AG20443 (cell line): Measurements from ENCODE around the gene TBC1D4.
"Not testable (repeated sequence)": the region's sequence is repeated elsewhere in the genome, so short reads cannot be mapped to it uniquely, and the experiment has no call there.

ENCODE experiments used
- DNase-seq: peaks from one replicate; pipeline ENCODE4 v3.0.0; 2012; ENCODE audit warnings: low spot score, mixed read lengths

Gene TBC1D4

DNA sequence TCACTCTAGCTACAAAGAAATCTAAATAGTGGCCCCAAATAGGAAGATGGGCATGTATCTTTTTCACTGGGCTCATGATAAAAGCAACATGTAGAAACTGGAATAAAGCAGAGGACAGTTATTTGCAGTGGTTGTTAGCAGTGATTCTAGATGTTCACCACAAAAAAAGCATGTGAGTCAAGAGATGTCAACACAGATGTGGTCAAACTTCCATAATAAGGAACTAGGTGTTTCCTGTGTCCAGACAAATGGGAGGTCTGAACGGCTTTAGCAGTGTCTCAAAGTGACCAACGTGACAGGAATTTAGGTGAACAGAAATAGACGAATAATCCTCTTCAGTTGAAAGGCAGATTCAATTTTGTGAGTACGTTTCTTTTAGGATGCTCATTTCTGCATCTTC lies 162.7 kb downstream of the TBC1D4 start:
- no peak for DNase-seq

GRCh38 chr13:75318138-75318833 lies 163.7 kb downstream of the TBC1D4 start:
- no peak for DNase-seq

DNA sequence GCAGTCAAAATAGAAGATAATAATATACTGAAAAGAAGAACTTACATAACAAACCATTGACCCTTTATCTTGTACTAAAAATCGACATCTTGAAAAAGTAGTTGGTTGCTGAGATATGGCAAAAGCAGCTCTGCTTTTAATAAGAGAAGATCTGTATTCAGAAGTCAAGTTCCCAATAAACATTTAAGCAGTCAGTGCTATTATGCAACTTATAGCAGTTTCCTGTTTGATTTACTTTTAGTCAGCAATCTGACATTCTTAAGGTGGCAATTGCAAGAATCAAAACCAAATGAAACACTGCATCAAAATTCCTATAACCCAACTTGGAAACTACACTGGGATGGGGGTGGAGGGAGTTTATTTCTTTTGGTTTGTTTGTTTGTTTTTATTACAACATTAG lies 165.5 kb downstream of the TBC1D4 start:
- no peak for DNase-seq

DNA sequence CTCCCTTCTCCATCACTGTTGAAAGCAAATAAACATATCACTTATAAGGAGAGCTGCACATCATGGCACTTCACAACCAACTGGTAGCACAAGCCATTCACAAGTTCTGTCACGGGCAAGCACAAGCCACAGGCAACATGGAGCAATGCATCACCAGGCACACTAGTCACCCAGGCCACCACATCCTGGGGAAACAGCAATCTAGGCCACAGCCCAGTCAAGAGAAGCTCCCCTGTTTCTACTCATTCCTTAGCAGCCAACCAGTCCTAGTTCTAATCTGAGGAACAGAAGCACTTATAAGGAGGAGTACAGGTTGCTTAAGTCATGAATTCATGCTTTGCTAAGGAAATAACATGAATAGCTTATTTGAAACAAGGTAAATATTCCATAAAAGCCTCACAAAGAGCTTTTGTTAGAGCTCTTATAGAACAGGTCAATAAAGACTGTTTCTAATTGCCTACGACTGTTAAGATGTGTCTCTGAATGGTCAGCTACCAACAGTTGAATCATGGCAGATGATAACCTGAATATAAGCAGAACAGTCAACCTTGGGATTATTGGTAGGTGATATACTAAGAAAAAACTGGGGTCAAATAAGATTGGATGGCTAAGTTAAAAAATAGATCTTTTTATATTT lies 169.0 kb downstream of the TBC1D4 start:
- DNase-seq = no peak

DNA sequence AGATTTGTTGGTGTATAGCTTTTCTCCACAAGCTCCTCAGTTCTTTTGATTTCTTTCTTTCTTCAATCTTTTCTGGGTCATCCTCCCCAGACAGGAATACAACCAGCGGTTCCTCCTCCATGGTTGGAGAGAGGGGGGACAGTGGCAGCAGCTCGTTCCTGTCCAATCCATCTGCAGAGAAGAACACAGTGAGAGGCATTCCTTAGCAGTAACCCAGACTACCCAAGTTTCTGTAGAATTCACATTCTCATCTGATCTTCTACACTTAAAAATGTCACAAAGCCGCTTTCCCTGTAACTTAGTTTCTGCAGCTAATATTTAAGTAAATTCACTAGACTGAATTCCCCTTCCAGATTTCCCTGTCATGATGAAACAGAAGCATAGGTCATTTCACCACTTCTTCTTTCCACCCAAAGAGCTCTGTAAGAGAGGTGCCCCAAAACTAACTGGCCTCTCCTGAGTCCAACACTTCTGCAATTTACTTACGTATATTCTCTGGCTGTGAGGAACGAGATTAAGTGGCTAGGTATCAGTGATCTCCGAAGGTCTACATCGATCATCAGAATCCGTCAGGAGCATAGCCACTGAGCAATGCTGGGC lies 171.9 kb downstream of the TBC1D4 start:
- no peak for DNase-seq

GRCh38 chr13:75308222-75308621 lies 173.7 kb downstream of the TBC1D4 start:
- no peak for DNase-seq

GRCh38 chr13:75307370-75307949 lies 174.5 kb downstream of the TBC1D4 start:
- DNase-seq = no peak

GRCh38 chr13:75306967-75307366 lies 175.0 kb downstream of the TBC1D4 start:
- DNase-seq = not testable (repeated sequence)

- DNase-seq = no peak
Measured at GRCh38 chr13:75305059-75305458, 176.9 kb downstream of the TBC1D4 start.

DNA sequence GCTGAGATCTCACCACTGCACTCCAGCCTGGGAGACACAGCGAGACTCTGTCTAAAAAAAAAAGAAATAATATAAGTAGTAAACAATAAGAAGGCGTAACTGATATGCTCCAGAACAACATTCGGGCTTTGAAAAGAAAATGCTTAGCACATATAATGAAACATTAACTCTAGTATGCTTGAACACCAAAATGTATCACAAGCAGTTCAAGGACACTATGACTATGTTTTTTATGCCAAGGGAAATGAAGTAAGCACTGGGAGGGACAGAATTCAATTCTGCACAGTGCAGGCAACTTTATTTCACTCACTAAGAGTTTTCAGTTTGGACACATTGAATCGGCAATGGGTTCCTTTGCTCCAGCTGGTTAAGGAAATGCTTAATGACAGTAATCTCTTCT lies 178.7 kb downstream of the TBC1D4 start:
- DNase-seq = no peak

DNA sequence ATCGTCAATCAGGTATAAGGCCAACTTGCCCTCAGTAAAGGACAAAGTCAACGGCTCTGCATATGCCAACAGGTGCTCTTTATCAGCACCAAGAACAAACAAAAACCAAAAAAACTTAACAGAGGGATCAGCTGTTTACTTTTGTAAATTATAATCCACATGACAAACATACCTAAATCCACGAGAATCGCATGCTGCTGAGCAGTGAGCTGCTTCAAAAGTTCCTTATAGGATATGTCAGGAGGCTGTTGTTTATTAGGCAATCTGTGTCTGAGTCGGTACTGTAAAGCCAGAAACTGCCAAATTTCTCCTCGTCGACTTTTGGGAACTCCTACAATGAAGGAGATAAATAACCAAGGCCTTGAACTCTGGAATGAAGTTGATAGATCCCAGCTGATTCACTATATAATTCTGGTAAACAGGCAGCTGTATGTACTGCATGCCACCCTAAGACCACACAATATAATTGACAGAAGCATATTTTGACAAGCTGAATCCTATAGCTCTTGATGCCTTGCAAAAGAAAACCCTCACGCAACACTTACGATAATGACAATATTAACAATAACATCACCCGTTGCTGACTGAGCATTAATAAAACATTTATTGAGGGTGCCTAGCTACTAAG lies 179.8 kb downstream of the TBC1D4 start:
- DNase-seq = no peak

DNA sequence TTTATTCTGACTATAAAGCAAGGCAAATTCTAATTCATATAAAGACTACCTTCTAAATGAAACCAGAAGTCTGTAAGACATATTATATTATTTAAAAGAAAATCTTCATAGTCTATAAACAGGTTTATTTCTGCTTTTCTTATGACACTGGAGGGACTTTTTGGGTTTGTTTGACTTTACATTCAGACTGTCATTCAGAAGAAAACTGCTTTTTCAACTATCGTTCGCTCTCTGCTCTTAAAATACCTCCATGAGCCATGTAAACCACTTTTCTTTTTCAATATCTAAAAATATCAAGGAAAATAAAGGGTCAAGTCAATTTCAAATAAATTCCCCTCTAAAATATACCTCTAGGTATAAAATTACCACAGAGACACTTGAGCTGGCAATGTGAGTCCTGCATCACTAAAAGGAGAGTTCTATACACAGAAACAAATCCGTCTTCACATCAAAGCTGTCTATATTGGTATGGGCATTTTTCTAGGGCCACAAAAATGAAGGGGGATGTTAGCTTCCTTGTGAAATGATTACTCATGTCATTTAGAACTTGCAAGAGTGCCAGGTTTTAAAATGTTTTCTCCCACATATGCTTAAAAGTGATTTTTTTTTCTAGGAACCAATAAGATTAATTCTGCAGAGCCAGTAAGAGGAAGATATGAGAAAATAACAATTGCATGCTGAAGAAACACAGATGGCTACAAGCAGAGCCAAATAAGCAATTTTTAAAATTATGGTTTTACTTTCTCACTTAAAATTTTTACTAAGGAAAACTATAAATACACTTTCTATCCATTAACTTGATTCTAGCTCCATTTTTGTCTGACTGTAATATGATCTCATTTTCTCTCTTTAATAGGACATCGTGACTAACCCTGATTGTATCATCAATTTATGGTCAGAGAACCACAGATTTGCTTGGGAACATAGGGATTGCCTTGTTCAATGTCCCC lies 181.8 kb downstream of the TBC1D4 start:
- DNase-seq = peak; percentile 22

GRCh38 chr13:75299246-75299645 lies 182.7 kb downstream of the TBC1D4 start:
- DNase-seq = no peak

GRCh38 chr13:75296641-75297040 lies 185.3 kb downstream of the TBC1D4 start:
- DNase-seq = no peak

DNA sequence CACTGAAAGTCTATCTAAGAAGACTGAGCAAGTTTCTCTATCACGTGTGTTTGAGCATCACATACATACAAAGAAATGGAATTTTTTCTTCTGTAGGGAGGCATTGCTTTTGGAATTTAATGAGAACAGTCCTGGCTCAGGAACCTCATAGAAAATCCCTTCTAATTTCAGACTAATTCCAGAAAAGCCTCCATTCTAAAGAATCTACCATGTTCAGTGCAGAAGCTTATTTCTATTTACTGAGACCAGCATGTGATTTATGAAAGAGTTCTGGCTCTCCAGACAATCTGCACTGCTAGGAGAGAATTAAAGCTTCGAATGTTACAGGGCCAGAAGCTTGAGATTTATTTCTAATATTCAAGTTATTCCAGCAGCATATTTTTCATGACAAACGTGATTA lies 186.8 kb downstream of the TBC1D4 start:
- DNase-seq = no peak

GRCh38 chr13:75294110-75294509 lies 187.9 kb downstream of the TBC1D4 start:
- DNase-seq = no peak

GRCh38 chr13:75285310-75285709 lies 196.7 kb downstream of the TBC1D4 start:
- no peak for DNase-seq

DNA sequence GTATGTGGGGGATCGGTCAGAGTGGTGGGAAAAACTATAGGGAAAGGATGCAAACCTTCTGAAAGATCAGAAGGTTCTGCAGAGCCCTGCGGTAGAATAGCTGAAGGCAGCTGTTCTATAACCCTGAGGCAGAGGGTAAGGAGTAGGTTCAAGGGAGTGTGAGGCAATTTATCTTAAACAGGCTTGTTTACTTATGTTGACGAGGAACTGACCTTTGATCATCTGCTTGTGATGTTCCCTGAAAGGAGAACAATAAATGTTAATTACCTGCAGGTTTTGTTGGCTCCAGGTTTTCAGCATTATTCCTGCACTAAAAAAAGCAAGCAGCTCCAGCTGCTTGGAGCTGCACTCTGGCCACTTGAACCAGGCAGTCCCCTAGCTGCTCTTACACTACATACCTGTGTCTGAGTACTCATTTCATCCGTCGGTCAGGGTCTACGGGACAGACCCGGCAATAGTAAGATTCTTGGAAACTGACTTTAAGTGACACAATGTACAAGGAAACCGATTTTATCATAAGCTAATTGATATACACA lies 202.1 kb downstream of the TBC1D4 start:
- no peak for DNase-seq

GRCh38 chr13:75273695-75274094 lies 208.3 kb downstream of the TBC1D4 start:
- not testable (repeated sequence) for DNase-seq

DNA sequence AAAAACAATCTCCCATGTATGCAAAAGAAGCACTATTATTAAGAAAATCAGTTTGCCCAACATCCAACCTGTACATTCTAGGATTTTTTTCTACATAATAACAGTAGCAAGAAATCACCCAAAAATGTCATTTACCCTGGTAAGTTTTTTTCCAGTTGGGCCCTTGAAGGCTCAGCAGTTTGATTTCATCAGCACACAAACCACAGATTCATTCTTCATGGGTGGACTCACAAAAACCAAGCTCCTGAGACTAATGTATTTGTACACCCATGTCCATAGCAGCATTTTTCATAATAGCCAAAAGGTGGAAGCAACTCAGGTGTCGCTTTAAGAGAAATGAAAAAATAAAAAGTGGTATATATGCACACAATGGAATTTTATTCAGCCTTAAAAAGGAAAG lies 210.1 kb downstream of the TBC1D4 start:
- DNase-seq = peak; percentile 16

DNA sequence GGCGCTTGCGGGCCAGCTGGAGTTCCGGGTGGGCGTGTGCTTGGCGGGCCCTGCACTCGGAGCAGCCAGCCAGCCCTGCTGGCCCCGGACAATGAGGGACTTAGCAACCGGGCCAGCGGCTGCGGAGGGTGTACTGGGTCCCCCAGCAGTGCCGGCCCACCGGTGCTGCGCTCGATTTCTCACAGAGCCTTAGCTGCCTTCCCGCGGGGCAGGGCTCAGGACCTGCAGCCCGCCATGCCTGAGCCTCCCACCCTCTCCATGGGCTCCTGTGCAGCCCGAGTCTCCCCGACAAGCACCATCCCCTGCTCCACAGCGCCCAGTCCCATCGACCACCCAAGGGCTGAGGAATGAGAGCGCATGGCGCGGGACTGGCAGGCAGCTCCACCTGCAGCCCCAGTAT lies 213.5 kb downstream of the TBC1D4 start:
- not testable (repeated sequence) for DNase-seq
